Effector memory CD4-positive, alpha-beta T cell (primary cell): ENCODE measurements around the gene PDGFRB.

Source experiments
- DNase-seq, 3 donors: peaks; one replicate each; pipeline ENCODE4 v3.0.0-alpha.2; 2020
- H3K27ac ChIP-seq: 2 replicates; pipeline ENCODE4 v1.7.0; 2013; ENCODE audit warnings: mild to moderate bottlenecking, low read length, moderate library complexity; ENCODE audit not compliant: insufficient read depth, poor library complexity, severe bottlenecking
- H3K27me3 ChIP-seq: replicated peaks from 2 replicates; pipeline ENCODE4 v1.7.0; 2013; ENCODE audit warnings: mild to moderate bottlenecking, low read length; ENCODE audit not compliant: insufficient read depth, control insufficient read depth, poor library complexity, severe bottlenecking
- H3K36me3 ChIP-seq: 2 replicates; pipeline ENCODE4 v1.7.0; 2013; ENCODE audit warnings: mild to moderate bottlenecking, low read length, moderate library complexity; ENCODE audit not compliant: control insufficient read depth, insufficient read depth
- H3K4me1 ChIP-seq: 2 replicates; pipeline ENCODE4 v1.7.0; 2013; ENCODE audit warnings: low read length, mild to moderate bottlenecking; ENCODE audit not compliant: control insufficient read depth, insufficient read depth, poor library complexity, severe bottlenecking
- H3K4me3 ChIP-seq: 2 replicates; pipeline ENCODE4 v1.7.0; 2013; ENCODE audit warnings: low read length, low read depth, mild to moderate bottlenecking; ENCODE audit not compliant: insufficient read depth, poor library complexity, severe bottlenecking
- H3K9me3 ChIP-seq: 2 replicates; pipeline ENCODE4 v1.7.0; 2013; ENCODE audit warnings: mild to moderate bottlenecking, low read length, moderate library complexity; ENCODE audit not compliant: control insufficient read depth

PDGFRB gene

DNA sequence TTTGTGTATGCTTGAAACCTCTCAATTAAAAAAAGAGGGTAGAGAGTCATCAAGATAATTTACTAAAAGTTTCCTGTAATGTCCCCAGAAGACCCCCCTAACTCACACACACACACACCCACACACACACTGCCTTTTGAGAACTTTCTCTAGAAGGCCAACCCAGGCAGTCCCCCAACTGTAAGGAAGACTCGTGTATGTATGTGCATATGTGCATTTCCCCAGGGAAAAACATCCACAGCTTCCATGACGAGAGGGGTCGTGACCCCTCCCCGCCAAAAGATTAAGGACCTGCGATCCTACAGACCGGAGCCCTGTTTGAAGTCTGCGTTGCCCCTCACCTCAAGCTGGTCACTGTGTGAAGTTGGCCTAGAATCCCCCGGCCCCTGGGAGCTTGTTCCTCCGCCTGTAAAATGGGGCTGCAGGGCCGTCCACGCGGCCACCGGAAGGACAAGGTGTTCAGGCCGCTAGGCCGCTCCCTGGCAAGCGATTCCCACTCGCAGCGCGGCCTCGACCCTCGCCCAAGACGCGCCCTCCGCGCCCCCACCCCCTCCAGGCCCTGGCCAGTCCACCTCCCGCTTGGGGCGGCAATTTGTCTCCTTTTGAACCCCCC is 10.5 kb upstream of the PDGFRB start:
- no peaks in the 10 kb centered on the region for H3K36me3 ChIP-seq
- H3K27ac ChIP-seq = no peak overlapping the region
- no peak for DNase-seq
- no peak overlapping the region for H3K4me3 ChIP-seq
- H3K27me3 ChIP-seq = peaks cover 20% of the 10 kb centered on the region
- H3K4me1 ChIP-seq = no peaks in the 10 kb centered on the region
- no peaks in the 10 kb centered on the region for H3K9me3 ChIP-seq

DNA sequence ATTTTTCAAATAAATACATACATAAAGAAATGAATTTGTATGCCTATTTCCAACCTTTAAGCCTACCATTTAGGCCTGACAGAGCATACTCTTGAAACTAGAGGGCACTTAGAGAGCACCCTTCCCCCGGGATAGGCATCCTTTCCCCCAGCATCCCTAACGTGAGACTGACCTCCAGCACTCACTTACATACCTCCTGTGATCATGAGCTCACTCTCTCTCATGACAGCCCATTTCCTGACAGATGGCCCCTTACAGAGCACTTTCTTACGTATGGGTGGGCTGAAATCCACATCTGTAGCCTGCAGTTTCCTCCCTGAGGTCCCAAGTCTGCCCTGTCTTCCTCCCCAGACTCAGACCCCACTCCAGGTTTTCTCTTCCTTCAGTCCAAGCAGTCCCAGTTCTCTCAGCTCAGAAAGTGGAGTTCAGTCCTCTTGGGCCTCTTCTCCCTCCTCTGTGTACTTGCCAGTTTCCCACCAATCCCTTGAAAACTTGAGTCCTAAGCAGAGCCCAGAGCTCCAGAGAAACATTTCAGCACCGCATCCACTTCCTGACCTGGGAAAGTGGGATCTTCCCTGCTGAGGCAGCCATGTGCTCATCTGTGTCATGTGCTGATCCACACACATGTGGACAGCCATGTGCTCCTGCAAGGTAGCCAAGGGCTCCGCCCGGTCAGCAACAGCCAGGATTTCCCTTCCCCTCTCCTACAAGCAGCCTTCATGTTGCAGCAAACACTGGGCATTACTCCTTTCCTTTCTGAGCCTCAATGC is 8.8 kb upstream of the PDGFRB start:
- Histone ChIP-seq H3K27me3 (peaks cover 20% of the 10 kb centered on the region), H3K4me1 (no peaks in the 10 kb centered on the region), H3K36me3 (no peaks in the 10 kb centered on the region), H3K9me3 (no peaks in the 10 kb centered on the region), H3K4me3 (no peak overlapping the region), H3K27ac (no peak overlapping the region)
- DNase-seq = no peak

DNA sequence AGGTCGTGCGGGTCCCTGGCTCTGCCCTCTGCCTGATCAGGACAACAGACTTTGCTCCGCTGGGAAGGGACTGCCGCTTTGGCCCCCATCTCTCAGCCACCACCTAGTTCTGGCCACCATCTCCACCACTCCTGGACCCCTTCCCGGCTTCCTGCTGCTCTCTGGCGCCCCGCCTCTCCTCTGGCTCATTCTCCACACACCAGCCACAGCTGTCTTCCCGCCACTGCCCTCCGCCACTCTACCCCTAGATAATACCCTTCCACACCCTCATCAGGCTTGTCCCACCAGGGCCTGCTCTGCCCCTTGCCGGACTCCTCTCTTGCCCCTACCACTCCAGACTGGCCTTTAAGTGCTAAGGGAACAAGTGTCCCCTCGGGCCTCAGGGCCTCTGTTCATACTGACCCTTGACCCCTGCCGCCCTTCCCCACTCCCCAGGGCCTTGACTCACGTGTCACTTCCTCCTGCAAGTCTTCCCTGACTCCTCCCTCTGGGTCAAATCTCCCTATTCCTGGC is 8.0 kb upstream of the PDGFRB start:
- no peak for DNase-seq
- Histone ChIP-seq H3K9me3 (no peaks in the 10 kb centered on the region), H3K27ac (no peak overlapping the region), H3K36me3 (no peaks in the 10 kb centered on the region), H3K4me3 (no peak overlapping the region), H3K4me1 (no peaks in the 10 kb centered on the region), H3K27me3 (peaks cover 16% of the 10 kb centered on the region)

- Histone ChIP-seq H3K4me1 (no peaks in the 10 kb centered on the region), H3K9me3 (no peaks in the 10 kb centered on the region), H3K36me3 (no peaks in the 10 kb centered on the region), H3K27ac (no peak overlapping the region), H3K4me3 (no peak overlapping the region), H3K27me3 (peaks cover 16% of the 10 kb centered on the region)
- no peak for DNase-seq
Observed at GRCh38 chr5:150163035-150163434, 7.4 kb upstream of the PDGFRB start.

DNA sequence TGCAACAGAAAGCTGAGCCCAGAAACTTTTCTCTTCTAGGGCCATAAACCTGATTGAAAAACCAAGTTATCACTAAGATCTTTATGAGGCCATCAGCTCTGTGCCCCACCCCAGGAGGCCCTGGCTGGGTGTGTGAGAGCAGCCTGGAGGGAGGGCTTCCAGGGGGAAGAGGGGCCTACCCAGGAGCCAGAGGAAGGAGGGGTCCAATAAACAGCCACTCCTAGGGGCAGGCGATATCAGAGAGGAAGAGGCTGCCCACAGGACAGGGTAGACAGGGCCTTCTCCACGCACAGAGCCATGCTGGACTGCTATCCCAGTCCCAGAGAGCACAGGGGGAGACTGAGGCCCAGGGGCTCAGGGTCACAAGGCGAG is 6.5 kb upstream of the PDGFRB start:
- Histone ChIP-seq H3K9me3 (no peaks in the 10 kb centered on the region), H3K4me3 (no peak overlapping the region), H3K27me3 (peaks cover 8% of the 10 kb centered on the region), H3K36me3 (no peaks in the 10 kb centered on the region), H3K27ac (no peak overlapping the region), H3K4me1 (no peaks in the 10 kb centered on the region)
- DNase-seq = no peak

- Histone ChIP-seq H3K36me3 (no peaks in the 10 kb centered on the region), H3K4me3 (no peak overlapping the region), H3K27me3 (peaks cover 6% of the 10 kb centered on the region), H3K27ac (no peak overlapping the region), H3K4me1 (no peaks in the 10 kb centered on the region), H3K9me3 (no peaks in the 10 kb centered on the region)
- DNase-seq = peak; percentile 27 to 43 (median 34)
Observed at GRCh38 chr5:150161242-150162141, 5.8 kb upstream of the PDGFRB start.

DNA sequence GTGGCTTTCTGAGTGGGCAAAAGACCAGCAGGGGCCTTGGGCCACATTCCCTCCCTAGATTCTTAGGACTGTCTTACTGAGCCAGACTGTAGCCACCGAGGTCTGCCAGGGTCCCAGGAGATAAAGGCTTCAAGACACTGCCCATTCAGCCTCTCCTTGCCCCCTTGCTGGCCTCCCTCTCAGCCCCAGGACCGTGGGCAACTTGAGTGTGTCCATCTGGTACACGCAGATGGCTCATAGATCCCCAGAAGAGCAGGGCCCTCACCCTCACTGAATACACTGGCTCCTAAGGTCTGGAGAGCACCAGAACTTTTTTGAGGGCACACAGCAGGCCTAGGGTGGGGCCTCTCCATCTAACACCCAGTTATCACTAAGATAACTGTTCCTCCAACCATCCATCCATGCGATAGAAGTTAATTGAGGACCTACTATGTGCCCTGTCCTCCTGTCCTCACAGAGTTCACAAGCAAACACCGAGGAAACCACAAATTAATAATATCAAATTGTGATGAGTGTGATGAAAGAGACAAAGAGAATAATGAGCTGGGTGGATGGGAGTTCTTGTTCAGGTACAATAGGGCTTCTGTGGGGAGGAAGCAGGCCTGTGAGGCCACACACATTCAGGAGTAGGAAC is 4.9 kb upstream of the PDGFRB start:
- Histone ChIP-seq H3K4me1 (no peaks in the 10 kb centered on the region), H3K36me3 (no peaks in the 10 kb centered on the region), H3K27ac (no peak overlapping the region), H3K4me3 (no peak overlapping the region), H3K9me3 (no peaks in the 10 kb centered on the region), H3K27me3 (peaks cover 4% of the 10 kb centered on the region)
- no peak for DNase-seq

- H3K9me3 ChIP-seq = no peaks in the 10 kb centered on the region
- no peak for DNase-seq
- H3K4me1 ChIP-seq = no peaks in the 10 kb centered on the region
- no peaks in the 10 kb centered on the region for H3K36me3 ChIP-seq
- no peak overlapping the region for H3K4me3 ChIP-seq
- H3K27me3 ChIP-seq = peaks cover 4% of the 10 kb centered on the region
- no peak overlapping the region for H3K27ac ChIP-seq
Observed at GRCh38 chr5:150159741-150160179, 4.1 kb upstream of the PDGFRB start.

GRCh38 chr5:150159031-150159430 is 3.4 kb upstream of the PDGFRB start:
- DNase-seq = no peak
- H3K27ac ChIP-seq = no peak overlapping the region
- peaks cover 4% of the 10 kb centered on the region for H3K27me3 ChIP-seq
- H3K36me3 ChIP-seq = no peaks in the 10 kb centered on the region
- no peak overlapping the region for H3K4me3 ChIP-seq
- no peaks in the 10 kb centered on the region for H3K4me1 ChIP-seq
- H3K9me3 ChIP-seq = no peaks in the 10 kb centered on the region
